AG09309 (cell line): ENCODE results near the gene ZNF619.

Source experiments
- DNase-seq: peaks from one replicate; pipeline ENCODE4 v3.0.0-alpha.2; 2010; ENCODE audit warnings: low read depth
- H3K4me3 ChIP-seq: 2 replicates; pipeline ENCODE4 v1.5.1; 2011; ENCODE audit warnings: mild to moderate bottlenecking, low read depth, low read length, moderate library complexity; ENCODE audit not compliant: control insufficient read depth
- TF ChIP-seq, protein P1 (sequence below): IDR thresholded peaks from 2 replicates; pipeline ENCODE4 v1.5.1; 2011; ENCODE audit warnings: mild to moderate bottlenecking, low read depth, low read length, inconsistent platforms; ENCODE audit not compliant: insufficient read depth, control insufficient read depth; ENCODE audit errors: missing control alignments

Gene ZNF619

GRCh38 chr3:40464339-40465110 is 12.4 kb upstream of the ZNF619 start:
- TF ChIP-seq, protein P1, sequence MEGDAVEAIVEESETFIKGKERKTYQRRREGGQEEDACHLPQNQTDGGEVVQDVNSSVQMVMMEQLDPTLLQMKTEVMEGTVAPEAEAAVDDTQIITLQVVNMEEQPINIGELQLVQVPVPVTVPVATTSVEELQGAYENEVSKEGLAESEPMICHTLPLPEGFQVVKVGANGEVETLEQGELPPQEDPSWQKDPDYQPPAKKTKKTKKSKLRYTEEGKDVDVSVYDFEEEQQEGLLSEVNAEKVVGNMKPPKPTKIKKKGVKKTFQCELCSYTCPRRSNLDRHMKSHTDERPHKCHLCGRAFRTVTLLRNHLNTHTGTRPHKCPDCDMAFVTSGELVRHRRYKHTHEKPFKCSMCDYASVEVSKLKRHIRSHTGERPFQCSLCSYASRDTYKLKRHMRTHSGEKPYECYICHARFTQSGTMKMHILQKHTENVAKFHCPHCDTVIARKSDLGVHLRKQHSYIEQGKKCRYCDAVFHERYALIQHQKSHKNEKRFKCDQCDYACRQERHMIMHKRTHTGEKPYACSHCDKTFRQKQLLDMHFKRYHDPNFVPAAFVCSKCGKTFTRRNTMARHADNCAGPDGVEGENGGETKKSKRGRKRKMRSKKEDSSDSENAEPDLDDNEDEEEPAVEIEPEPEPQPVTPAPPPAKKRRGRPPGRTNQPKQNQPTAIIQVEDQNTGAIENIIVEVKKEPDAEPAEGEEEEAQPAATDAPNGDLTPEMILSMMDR: no peak
- no peak for DNase-seq
- no peak overlapping the region for H3K4me3 ChIP-seq

DNA sequence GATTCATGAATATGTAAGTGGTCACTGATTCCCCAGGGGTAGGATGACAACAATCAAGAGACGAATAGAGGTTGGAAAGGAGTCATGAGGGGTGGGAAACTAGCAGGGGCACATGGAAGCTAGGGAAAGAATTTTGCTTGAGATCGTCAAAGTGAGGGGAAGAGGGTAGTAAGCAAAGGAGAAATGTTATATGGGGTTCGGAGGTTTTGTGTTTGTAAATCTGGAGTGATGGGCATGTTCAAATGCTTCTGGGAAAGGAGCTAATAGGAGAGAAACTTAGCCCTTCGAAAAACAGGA is 11.9 kb upstream of the ZNF619 start:
- TF ChIP-seq, protein P1: no peak
- H3K4me3 ChIP-seq: no peak overlapping the region
- no peak for DNase-seq

- no peak for DNase-seq
Observed at GRCh38 chr3:40465456-40465855, 11.5 kb upstream of the ZNF619 start.

GRCh38 chr3:40468018-40468417 is 8.9 kb upstream of the ZNF619 start:
- TF ChIP-seq, protein P1: no peak
- DNase-seq: no peak
- no peak overlapping the region for H3K4me3 ChIP-seq

More at GRCh38 chr3:40465456-40465855, 11.5 kb upstream of the ZNF619 start:
- TF ChIP-seq, protein P1: no peak
- H3K4me3 ChIP-seq: no peak overlapping the region

GRCh38 chr3:40470701-40471100 is 6.2 kb upstream of the ZNF619 start:
- no peak overlapping the region for H3K4me3 ChIP-seq
- TF ChIP-seq, protein P1: no peak
- no peak for DNase-seq

GRCh38 chr3:40477666-40478065 is 744 bp downstream of the ZNF619 start:
- peak overlapping the region; percentile 80 for H3K4me3 ChIP-seq
- no peak for DNase-seq
- TF ChIP-seq, protein P1: no peak
